Right lobe of liver (tissue), 4 donors: ENCODE data around the gene AJUBA.

Source experiments
- POLR2A ChIP-seq: fragments of 450-650 bp; IDR thresholded peaks from one replicate; pipeline ENCODE4 v1.6.1; 2017; ENCODE audit warnings: antibody characterized with exemption, mild to moderate bottlenecking
- TF ChIP-seq, protein P1 (sequence below), 4 donors: fragments of 200-600 bp in 3 of 4; fragments of 450-650 bp in 1 of 4; IDR thresholded peaks; one replicate each; pipeline versions ENCODE4 v1.5.1 to v1.8.0; 2016 to 2022; ENCODE audit warnings: antibody characterized with exemption in 4 of 4, mild to moderate bottlenecking in 2 of 4
- donor health status: DM: no; HTN: no; CAD: no.
- donor health status: DM: no; HTN: no; CAD: no.
- donor health status: DM: no; HTN: yes; CAD: no.

DNA sequence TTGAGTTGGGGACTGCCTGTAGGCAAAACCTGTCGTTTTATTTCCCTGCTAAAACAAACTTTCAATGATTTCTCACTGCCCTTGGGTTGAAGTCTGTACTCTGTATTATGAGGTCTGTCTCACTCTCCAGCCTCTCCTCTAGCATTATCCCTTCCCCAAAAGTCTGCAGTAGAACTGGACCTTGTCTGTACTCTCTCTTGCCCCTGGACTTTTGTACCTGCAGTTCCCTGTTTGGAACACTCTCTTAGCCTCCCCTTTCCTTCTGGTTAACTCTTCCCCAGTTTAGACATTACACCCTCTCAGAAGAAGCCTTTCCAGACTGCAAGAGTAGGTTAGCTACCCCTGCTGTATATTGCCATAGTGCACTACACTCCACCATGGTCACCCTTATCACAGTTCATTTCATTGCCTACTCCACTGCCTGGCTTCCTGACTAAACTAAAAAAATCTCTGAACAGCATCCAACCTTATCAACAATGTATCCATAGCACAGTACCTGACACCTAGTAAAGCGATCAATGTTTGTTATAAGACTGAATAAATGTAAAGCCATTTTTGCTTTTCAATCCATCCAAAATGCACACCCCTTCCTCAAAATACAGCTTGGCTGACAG, 3.6 kb upstream of the AJUBA start:
- no peak for TF ChIP-seq POLR2A
- TF ChIP-seq, protein P1, sequence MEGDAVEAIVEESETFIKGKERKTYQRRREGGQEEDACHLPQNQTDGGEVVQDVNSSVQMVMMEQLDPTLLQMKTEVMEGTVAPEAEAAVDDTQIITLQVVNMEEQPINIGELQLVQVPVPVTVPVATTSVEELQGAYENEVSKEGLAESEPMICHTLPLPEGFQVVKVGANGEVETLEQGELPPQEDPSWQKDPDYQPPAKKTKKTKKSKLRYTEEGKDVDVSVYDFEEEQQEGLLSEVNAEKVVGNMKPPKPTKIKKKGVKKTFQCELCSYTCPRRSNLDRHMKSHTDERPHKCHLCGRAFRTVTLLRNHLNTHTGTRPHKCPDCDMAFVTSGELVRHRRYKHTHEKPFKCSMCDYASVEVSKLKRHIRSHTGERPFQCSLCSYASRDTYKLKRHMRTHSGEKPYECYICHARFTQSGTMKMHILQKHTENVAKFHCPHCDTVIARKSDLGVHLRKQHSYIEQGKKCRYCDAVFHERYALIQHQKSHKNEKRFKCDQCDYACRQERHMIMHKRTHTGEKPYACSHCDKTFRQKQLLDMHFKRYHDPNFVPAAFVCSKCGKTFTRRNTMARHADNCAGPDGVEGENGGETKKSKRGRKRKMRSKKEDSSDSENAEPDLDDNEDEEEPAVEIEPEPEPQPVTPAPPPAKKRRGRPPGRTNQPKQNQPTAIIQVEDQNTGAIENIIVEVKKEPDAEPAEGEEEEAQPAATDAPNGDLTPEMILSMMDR (IDR thresholded peaks at IDR 0.05) = no peak
